ENCODE measurements around the gene DCDC1.

Gene DCDC1

GRCh38 chr11:31150011-31150410 is 219.5 kb downstream of the DCDC1 start:
- H2AFZ ChIP-seq (ENCODE audit: low read depth, low read length): no peak overlapping the region
- no peaks in the 10 kb centered on the region for H3K4me1 ChIP-seq (ENCODE audit: insufficient read depth, low read length)
- no peaks in the 10 kb centered on the region for H3K27me3 ChIP-seq (ENCODE audit: insufficient read depth, low read length)
- no peaks in the 10 kb centered on the region for H3K9me3 ChIP-seq (ENCODE audit: low read length)
- no peak overlapping the region for H3K4me3 ChIP-seq (ENCODE audit: low read length)
- no peaks in the 10 kb centered on the region for H3K36me3 ChIP-seq (ENCODE audit: insufficient read depth, low read length)

GRCh38 chr11:31141789-31142188 is 227.8 kb downstream of the DCDC1 start:
- H3K9me3 ChIP-seq (ENCODE audit: low read length): no peaks in the 10 kb centered on the region
- peaks cover 30% of the 10 kb centered on the region for H3K4me1 ChIP-seq (ENCODE audit: insufficient read depth, low read length)
- peak overlapping the region; percentile 80 for H2AFZ ChIP-seq (ENCODE audit: low read depth, low read length)
- H3K36me3 ChIP-seq (ENCODE audit: insufficient read depth, low read length): no peaks in the 10 kb centered on the region
- peak overlapping the region; percentile 22 for H3K4me3 ChIP-seq (ENCODE audit: low read length)
- no peaks in the 10 kb centered on the region for H3K27me3 ChIP-seq (ENCODE audit: insufficient read depth, low read length)

GRCh38 chr11:31139479-31139878 is 230.1 kb downstream of the DCDC1 start:
- no peak overlapping the region for H3K4me3 ChIP-seq (ENCODE audit: low read length)
- no peak overlapping the region for H2AFZ ChIP-seq (ENCODE audit: low read depth, low read length)
- peaks cover 30% of the 10 kb centered on the region for H3K4me1 ChIP-seq (ENCODE audit: insufficient read depth, low read length)
- H3K27me3 ChIP-seq (ENCODE audit: insufficient read depth, low read length): no peaks in the 10 kb centered on the region
- H3K9me3 ChIP-seq (ENCODE audit: low read length): no peaks in the 10 kb centered on the region
- no peaks in the 10 kb centered on the region for H3K36me3 ChIP-seq (ENCODE audit: insufficient read depth, low read length)

- peak overlapping the region; percentile 6 for H3K4me3 ChIP-seq (ENCODE audit: low read length)
- no peaks in the 10 kb centered on the region for H3K36me3 ChIP-seq (ENCODE audit: insufficient read depth, low read length)
- H2AFZ ChIP-seq (ENCODE audit: low read depth, low read length): peak overlapping the region; percentile 20
- no peaks in the 10 kb centered on the region for H3K27me3 ChIP-seq (ENCODE audit: insufficient read depth, low read length)
- no peaks in the 10 kb centered on the region for H3K9me3 ChIP-seq (ENCODE audit: low read length)
- H3K4me1 ChIP-seq (ENCODE audit: insufficient read depth, low read length): peaks cover 23% of the 10 kb centered on the region
Observed at GRCh38 chr11:31132531-31133421, 236.8 kb downstream of the DCDC1 start.

- Histone ChIP-seq H3K4me3 (ENCODE audit: low read length) (no peak overlapping the region), H3K9me3 (ENCODE audit: low read length) (no peaks in the 10 kb centered on the region), H3K36me3 (ENCODE audit: insufficient read depth, low read length) (no peaks in the 10 kb centered on the region), H2AFZ (ENCODE audit: low read depth, low read length) (no peak overlapping the region), H3K4me1 (ENCODE audit: insufficient read depth, low read length) (peaks cover 23% of the 10 kb centered on the region), H3K27me3 (ENCODE audit: insufficient read depth, low read length) (no peaks in the 10 kb centered on the region)
Observed at GRCh38 chr11:31131760-31132159, 237.8 kb downstream of the DCDC1 start.

- Histone ChIP-seq H3K27me3 (ENCODE audit: insufficient read depth, low read length) (no peaks in the 10 kb centered on the region), H2AFZ (ENCODE audit: low read depth, low read length) (no peak overlapping the region), H3K9me3 (ENCODE audit: low read length) (no peaks in the 10 kb centered on the region), H3K4me3 (ENCODE audit: low read length) (no peak overlapping the region), H3K36me3 (ENCODE audit: insufficient read depth, low read length) (no peaks in the 10 kb centered on the region), H3K4me1 (ENCODE audit: insufficient read depth, low read length) (peaks cover 9% of the 10 kb centered on the region)
Observed at GRCh38 chr11:31127290-31127689, 242.2 kb downstream of the DCDC1 start.

GRCh38 chr11:31120428-31120827 is 249.1 kb downstream of the DCDC1 start:
- Histone ChIP-seq H3K4me1 (ENCODE audit: insufficient read depth, low read length) (peaks cover 5% of the 10 kb centered on the region), H3K9me3 (ENCODE audit: low read length) (no peaks in the 10 kb centered on the region), H3K27me3 (ENCODE audit: insufficient read depth, low read length) (no peaks in the 10 kb centered on the region), H3K4me3 (ENCODE audit: low read length) (no peak overlapping the region), H2AFZ (ENCODE audit: low read depth, low read length) (peak overlapping the region; percentile 2), H3K36me3 (ENCODE audit: insufficient read depth, low read length) (no peaks in the 10 kb centered on the region)

GRCh38 chr11:31118566-31118965 is 251.0 kb downstream of the DCDC1 start:
- no peak overlapping the region for H3K4me3 ChIP-seq (ENCODE audit: low read length)
- no peaks in the 10 kb centered on the region for H3K36me3 ChIP-seq (ENCODE audit: insufficient read depth, low read length)
- H2AFZ ChIP-seq (ENCODE audit: low read depth, low read length): no peak overlapping the region
- no peaks in the 10 kb centered on the region for H3K27me3 ChIP-seq (ENCODE audit: insufficient read depth, low read length)
- H3K9me3 ChIP-seq (ENCODE audit: low read length): no peaks in the 10 kb centered on the region
- H3K4me1 ChIP-seq (ENCODE audit: insufficient read depth, low read length): peaks cover 5% of the 10 kb centered on the region

GRCh38 chr11:31117038-31117437 is 252.5 kb downstream of the DCDC1 start:
- no peak overlapping the region for H2AFZ ChIP-seq (ENCODE audit: low read depth, low read length)
- H3K9me3 ChIP-seq (ENCODE audit: low read length): no peaks in the 10 kb centered on the region
- H3K4me1 ChIP-seq (ENCODE audit: insufficient read depth, low read length): peaks cover 5% of the 10 kb centered on the region
- no peaks in the 10 kb centered on the region for H3K36me3 ChIP-seq (ENCODE audit: insufficient read depth, low read length)
- H3K27me3 ChIP-seq (ENCODE audit: insufficient read depth, low read length): no peaks in the 10 kb centered on the region
- H3K4me3 ChIP-seq (ENCODE audit: low read length): no peak overlapping the region

- H3K27me3 ChIP-seq (ENCODE audit: insufficient read depth, low read length): no peaks in the 10 kb centered on the region
- no peaks in the 10 kb centered on the region for H3K9me3 ChIP-seq (ENCODE audit: low read length)
- no peak overlapping the region for H2AFZ ChIP-seq (ENCODE audit: low read depth, low read length)
- H3K4me3 ChIP-seq (ENCODE audit: low read length): no peak overlapping the region
- H3K36me3 ChIP-seq (ENCODE audit: insufficient read depth, low read length): no peaks in the 10 kb centered on the region
- H3K4me1 ChIP-seq (ENCODE audit: insufficient read depth, low read length): peaks cover 23% of the 10 kb centered on the region
Observed at GRCh38 chr11:31114442-31114841, 255.1 kb downstream of the DCDC1 start.

- Histone ChIP-seq H3K4me1 (ENCODE audit: insufficient read depth, low read length) (peaks cover 55% of the 10 kb centered on the region), H3K27me3 (ENCODE audit: insufficient read depth, low read length) (no peaks in the 10 kb centered on the region), H3K36me3 (ENCODE audit: insufficient read depth, low read length) (no peaks in the 10 kb centered on the region), H3K4me3 (ENCODE audit: low read length) (no peak overlapping the region), H3K9me3 (ENCODE audit: low read length) (no peaks in the 10 kb centered on the region), H2AFZ (ENCODE audit: low read depth, low read length) (no peak overlapping the region)
Observed at GRCh38 chr11:31110830-31111229, 258.7 kb downstream of the DCDC1 start.

- Histone ChIP-seq H3K9me3 (ENCODE audit: low read length) (no peaks in the 10 kb centered on the region), H3K4me3 (ENCODE audit: low read length) (no peak overlapping the region), H3K27me3 (ENCODE audit: insufficient read depth, low read length) (no peaks in the 10 kb centered on the region), H2AFZ (ENCODE audit: low read depth, low read length) (no peak overlapping the region), H3K4me1 (ENCODE audit: insufficient read depth, low read length) (peaks cover 68% of the 10 kb centered on the region), H3K36me3 (ENCODE audit: insufficient read depth, low read length) (no peaks in the 10 kb centered on the region)
Observed at GRCh38 chr11:31109446-31109845, 260.1 kb downstream of the DCDC1 start.

GRCh38 chr11:31107649-31108048 is 261.9 kb downstream of the DCDC1 start:
- Histone ChIP-seq H3K9me3 (ENCODE audit: low read length) (no peaks in the 10 kb centered on the region), H3K27me3 (ENCODE audit: insufficient read depth, low read length) (no peaks in the 10 kb centered on the region), H3K4me3 (ENCODE audit: low read length) (no peak overlapping the region), H2AFZ (ENCODE audit: low read depth, low read length) (peak overlapping the region; percentile 22), H3K4me1 (ENCODE audit: insufficient read depth, low read length) (peaks cover 73% of the 10 kb centered on the region), H3K36me3 (ENCODE audit: insufficient read depth, low read length) (no peaks in the 10 kb centered on the region)

Data from neuron (in vitro differentiated cells).